Astrocyte of the spinal cord (primary cell): ENCODE results near the gene GRAP2.
"Not testable (repeated sequence)": the region's sequence is repeated elsewhere in the genome, so short reads cannot be mapped to it uniquely, and the experiment has no call there.

Experiments used
- DNase-seq: peaks from one replicate; pipeline ENCODE4 v3.0.0; 2011; ENCODE audit warnings: low read depth, low spot score
- H3K4me3 ChIP-seq: 2 replicates; pipeline ENCODE4 v1.5.1; 2011; ENCODE audit warnings: low read depth, mild to moderate bottlenecking, low read length, moderate library complexity
- CTCF ChIP-seq: IDR thresholded peaks from 2 replicates; pipeline ENCODE4 v1.5.1; 2012; ENCODE audit warnings: low read depth, mild to moderate bottlenecking, low read length, inconsistent platforms
- in situ Hi-C: cut with HindIII; loops from 2 replicates; pipeline ENCODE4 v1.10.0; 2017; ENCODE audit warnings: low sequenced_read_pairs

GRAP2 gene

GRCh38 chr22:39898997-39899396 is 1.9 kb upstream of the GRAP2 start:
- no peak for TF ChIP-seq CTCF
- no peak overlapping the region for H3K4me3 ChIP-seq
- in situ Hi-C loops: no loop called here
- no peak for DNase-seq

GRCh38 chr22:39901565-39902146 is 772 bp downstream of the GRAP2 start:
- in situ Hi-C loops: no loop called here
- DNase-seq: no peak
- no peak overlapping the region for H3K4me3 ChIP-seq
- TF ChIP-seq CTCF: no peak

- DNase-seq, in situ Hi-C loops, H3K4me3 ChIP-seq: not testable (repeated sequence)
Observed at GRCh38 chr22:39904024-39904423, 3.1 kb downstream of the GRAP2 start.

GRCh38 chr22:39904862-39905261 is 4.0 kb downstream of the GRAP2 start:
- H3K4me3 ChIP-seq: no peak overlapping the region
- no peak for TF ChIP-seq CTCF
- in situ Hi-C loops: no loop called here
- DNase-seq: no peak

- in situ Hi-C loops: no loop called here
- H3K4me3 ChIP-seq: no peak overlapping the region
- no peak for TF ChIP-seq CTCF
Observed at GRCh38 chr22:39905687-39906086, 4.8 kb downstream of the GRAP2 start.

GRCh38 chr22:39906207-39906606 is 5.3 kb downstream of the GRAP2 start:
- in situ Hi-C loops: no loop called here
- no peak for TF ChIP-seq CTCF
- no peak for DNase-seq
- no peak overlapping the region for H3K4me3 ChIP-seq

More at GRCh38 chr22:39905687-39906086, 4.8 kb downstream of the GRAP2 start:
- DNase-seq: no peak

- no peak for DNase-seq
- no peak overlapping the region for H3K4me3 ChIP-seq
- in situ Hi-C loops: no loop called here
- no peak for TF ChIP-seq CTCF
Observed at GRCh38 chr22:39907047-39907446, 6.2 kb downstream of the GRAP2 start.
